ENCODE data around the gene PAX2. TPM values are rescaled to one million over a fixed set of nuclear protein-coding genes. Genes with fewer than 3 reads are reported as not detected.

PAX2 gene
- not detected in 2 replicates for total RNA-seq

DNA sequence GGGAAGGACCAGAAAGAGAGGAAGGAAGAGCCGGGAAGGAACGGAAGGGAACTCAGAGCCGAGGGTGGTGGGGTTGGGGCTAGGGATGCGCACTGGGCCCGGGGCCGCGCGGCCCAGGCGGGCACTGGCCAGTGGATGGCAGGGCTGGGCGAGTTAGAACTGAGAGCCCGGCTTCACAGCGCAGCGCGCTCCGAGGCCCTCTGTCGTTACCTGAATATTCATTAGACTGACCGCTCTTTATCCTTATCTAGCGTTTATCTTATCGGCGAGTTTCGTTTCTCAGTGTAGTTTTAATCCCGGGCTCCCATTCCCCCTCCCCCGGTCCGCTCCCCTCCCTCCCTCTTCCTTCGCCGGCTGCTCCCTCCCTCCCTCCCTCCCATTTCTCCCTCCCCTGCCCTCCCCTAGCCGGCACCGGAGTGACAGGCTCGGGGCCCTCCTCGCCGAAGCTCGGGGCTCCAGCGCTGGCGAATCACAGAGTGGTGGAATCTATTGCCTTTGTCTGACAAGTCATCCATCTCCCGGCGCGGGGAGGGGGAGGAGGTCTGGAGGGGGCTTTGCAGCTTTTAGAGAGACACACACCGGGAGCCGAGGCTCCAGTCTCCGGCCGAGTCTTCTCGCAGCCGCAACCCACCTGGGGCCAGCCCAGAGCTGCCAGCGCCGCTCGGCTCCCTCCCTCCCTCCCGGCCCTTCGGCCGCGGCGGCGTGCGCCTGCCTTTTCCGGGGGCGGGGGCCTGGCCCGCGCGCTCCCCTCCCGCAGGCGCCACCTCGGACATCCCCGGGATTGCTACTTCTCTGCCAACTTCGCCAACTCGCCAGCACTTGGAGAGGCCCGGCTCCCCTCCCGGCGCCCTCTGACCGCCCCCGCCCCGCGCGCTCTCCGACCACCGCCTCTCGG, at the start of gene PAX2:
PAX2 (plus strand) TSS at position 596 of the 895 bp plus-strand sequence. CDS start 679 bp downstream, outside the sequence.

Other genes starting within 250 kb of the PAX2 start
- gene SEC31B, start 225.7 kb upstream of the PAX2 start, total RNA-seq = 2.0 and 2.2 TPM in 2 replicates
- gene NDUFB8, start 215.7 kb upstream of the PAX2 start, total RNA-seq = 108 and 122 TPM in 2 replicates
- gene HIF1AN, start 209.6 kb upstream of the PAX2 start, total RNA-seq = 7.3 and 11.5 TPM in 2 replicates
- gene SLF2, start 167.4 kb downstream of the PAX2 start, total RNA-seq = 30.9 and 52.0 TPM in 2 replicates
- gene SEMA4G, start 223.9 kb downstream of the PAX2 start, total RNA-seq = 0.59 and 1.1 TPM in 2 replicates
- 58.5 and 66.1 TPM in 2 replicates for gene MRPL43, start 241.9 kb downstream of the PAX2 start, total RNA-seq
- gene TWNK, start 242.0 kb downstream of the PAX2 start, total RNA-seq = 5.5 and 7.6 TPM in 2 replicates